HCEC 1CT (cell line): ENCODE data around the gene SFMBT2.
"Not testable (repeated sequence)": the region's sequence is repeated elsewhere in the genome, so short reads cannot be mapped to it uniquely, and the experiment has no call there.

Experiments
- DNase-seq: peaks from one replicate; pipeline ENCODE4 v3.0.0-alpha.2; 2017

Gene SFMBT2

DNA sequence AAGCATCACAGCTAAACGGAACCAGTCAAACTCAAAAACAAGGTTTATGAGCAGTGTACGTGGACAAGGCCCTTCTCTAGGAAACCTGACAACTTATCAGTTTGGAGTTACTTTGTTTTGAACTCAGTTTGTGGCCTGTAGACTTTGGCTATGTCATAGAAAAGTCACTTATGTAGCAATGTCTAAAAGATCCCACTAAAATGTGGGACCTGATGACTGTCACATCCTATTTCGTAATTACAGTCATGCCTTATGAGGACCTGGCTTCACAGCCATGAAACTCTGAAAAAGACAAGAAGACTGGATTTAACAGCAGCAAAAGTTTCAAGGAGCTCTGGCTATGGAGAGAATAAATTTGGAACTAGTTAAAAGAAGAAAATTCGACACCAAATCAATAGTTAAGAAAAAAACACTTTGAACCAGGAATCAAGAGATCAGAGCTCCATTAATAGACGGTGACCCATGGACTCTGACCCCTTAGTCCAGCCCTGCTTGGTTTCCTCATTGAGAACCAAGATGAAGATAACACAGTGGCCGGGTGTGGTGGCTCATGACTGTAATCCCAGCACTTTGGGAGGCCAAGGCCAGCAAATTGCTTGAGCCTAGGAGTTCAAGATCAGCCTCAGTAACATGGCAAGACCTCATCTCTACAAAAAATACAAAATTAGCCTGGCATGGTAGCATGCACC, 204.3 kb downstream of the SFMBT2 start:
- no peak for DNase-seq

- no peak for DNase-seq
Measured at GRCh38 chr10:7205656-7206055, 205.2 kb downstream of the SFMBT2 start.

GRCh38 chr10:7202793-7203355, 208.0 kb downstream of the SFMBT2 start:
- no peak for DNase-seq

DNA sequence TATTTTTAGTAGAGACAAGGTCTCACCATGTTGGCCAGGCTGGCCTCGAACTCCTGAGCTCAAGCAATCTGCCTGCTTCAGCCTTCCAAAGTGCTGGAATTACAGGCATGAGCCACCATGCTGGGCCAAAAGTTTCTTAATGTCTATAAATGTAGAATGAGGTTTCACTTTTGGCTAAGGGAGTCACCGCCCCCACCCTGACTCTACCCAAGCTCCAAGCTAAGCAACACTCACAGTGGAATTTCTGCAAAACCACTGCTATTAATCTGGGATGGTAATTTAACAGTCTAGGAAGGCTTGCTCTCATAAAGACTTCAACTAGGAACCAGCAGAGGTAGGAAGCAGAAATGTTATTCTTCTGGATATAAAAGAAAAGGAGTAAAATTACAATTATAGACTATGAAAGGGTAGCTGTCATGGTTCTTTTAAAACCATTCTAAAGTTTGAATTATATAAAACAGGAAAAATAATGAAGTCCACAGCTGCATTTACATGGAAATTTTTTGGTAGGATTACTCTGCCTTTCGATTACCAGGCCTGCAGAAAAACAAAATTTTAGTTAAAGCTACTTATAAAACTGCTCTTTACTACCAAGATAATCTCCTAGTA, 211.6 kb downstream of the SFMBT2 start:
- no peak for DNase-seq

- DNase-seq: no peak
Measured at GRCh38 chr10:7196284-7196683, 214.6 kb downstream of the SFMBT2 start.

DNA sequence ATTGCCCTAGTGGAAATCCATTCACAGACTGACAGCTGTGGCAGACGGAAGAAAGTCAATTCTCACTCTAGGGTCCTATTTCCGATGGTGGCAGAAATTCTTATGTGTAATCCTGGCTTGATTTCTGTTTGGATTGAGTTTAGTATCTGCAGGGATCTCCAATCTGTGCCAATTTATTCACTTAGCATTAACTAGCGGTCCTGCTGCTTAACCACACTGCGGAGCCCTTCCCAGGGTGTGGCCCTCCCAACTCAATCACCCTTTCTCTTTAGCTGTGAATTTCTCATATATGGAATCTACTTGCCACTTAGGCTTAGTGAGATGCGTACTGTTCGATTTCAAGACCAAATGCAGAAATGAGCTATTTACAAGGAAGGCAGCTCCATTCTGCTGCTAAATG, 215.7 kb downstream of the SFMBT2 start:
- no peak for DNase-seq

- DNase-seq: no peak
Measured at GRCh38 chr10:7194571-7194970, 216.3 kb downstream of the SFMBT2 start.

- DNase-seq: no peak
Measured at GRCh38 chr10:7193369-7193768, 217.5 kb downstream of the SFMBT2 start.

DNA sequence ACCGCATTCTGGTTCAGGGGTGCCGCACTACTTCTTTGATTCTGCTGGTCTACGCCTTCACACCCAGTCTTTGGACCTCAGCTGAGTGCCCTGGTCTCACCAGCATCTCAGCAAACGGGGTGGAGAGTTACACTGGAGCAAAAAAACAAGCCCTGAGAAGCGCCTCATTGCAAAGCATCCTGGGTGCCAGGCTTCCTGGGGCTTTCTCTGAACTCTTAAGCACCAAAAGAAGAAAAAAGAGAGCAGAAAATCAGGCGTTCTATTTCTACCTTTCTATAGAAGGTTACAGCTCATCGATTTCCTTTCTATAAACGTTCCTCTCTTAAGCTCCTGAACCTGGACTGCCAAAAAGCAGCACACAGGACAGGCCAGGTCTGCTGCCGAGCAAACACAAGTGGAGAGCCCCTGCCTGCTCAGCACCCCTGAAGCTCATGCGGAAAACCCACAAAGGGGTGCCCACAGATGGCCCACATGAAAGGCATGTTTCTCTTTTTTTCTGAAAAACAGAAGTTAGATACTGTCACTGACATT, 217.9 kb downstream of the SFMBT2 start:
- DNase-seq: no peak

GRCh38 chr10:7192061-7192460, 218.8 kb downstream of the SFMBT2 start:
- DNase-seq: no peak

DNA sequence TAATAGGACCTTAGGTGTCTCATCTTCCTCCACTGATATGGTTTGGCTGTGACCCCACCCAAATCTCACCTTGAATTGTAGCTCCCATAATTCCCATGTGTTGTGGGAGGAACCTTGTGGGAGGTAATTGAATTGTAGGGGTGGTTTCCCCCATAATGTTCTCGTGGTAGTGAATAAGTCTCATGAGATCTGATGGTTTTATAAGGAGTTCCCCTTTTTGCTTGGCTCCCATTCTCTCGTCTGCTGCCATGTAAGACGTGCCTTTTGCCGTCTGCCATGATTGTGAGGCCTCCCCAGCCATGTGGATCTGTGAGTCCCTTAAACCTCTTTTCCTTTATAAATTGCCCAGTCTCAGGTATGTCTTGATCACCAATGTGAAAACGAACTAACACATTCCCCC, 220.1 kb downstream of the SFMBT2 start:
- DNase-seq: not testable (repeated sequence)

DNA sequence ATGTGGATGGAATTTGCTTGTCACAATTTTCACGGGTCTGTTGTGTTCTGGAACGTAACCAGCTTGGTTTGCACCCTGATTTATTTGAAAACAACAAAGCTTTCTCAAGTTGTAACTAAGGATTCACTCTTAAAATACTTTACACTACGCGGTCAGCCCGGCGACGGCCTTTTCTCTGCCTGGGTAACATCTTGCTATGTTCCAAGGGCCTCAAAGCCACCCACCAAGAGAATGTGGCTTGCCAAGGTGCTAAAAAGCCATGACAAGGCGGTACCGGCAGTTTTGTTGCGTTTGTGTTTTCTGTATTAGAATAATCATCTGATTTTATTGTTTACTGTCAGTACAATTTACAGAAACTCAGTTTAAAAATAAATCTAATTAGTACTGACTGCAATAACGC, 220.9 kb downstream of the SFMBT2 start:
- DNase-seq: no peak

DNA sequence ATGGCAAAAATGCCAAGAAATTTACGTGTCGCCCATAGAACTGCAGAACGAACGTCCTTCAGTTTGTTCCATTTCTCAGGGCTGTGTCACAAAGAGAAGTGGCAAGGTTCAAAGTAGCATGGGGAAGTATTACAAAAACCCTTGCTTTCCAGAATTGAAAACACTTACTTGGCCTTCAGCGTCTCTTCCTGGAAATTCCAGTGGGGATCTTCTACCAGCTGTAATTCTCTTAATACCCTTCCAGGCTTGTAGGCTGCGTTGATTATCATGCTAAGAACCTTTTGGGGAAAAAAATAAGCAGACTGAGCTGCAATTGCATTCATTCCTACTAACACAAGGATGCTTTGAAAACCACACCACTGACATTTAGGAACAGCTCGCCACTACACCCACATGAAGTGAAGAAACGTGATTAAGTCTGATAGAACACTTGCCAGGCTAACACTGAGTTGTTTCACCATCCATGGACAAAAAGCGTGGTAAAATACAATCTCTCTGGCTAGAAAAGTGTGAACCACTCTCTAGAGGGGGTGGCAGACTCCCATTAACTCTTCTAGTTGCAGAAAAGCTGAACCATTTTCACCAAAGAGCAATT, 222.3 kb downstream of the SFMBT2 start:
- DNase-seq: no peak

DNA sequence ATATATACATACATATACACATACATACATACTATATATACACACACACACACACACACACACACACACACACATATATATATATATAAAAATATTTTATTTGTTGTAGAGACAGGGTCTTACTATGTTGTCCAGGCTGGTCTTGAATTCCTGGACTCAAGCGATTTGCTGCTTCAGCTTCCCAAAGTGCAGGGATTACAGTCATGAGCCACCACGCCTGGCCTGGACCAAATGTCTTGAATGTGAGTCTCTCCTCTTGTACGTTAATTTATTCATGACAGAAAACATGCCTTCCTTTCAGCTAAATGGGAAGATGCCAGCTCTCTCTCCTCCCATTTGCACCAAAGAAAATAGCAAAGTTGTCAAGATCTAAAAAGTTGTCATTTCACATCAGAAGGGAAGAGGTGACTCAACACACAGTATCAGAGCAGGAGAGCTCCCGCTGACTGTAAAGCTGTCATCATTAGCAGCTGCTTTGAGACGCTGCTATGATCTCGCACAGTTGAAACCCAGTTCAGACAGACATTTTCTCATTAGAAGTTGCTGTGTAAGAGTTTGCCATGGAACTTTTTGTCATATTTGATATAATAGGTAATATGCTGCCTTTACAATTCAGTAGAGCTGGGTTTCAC, 224.3 kb downstream of the SFMBT2 start:
- DNase-seq: no peak

DNA sequence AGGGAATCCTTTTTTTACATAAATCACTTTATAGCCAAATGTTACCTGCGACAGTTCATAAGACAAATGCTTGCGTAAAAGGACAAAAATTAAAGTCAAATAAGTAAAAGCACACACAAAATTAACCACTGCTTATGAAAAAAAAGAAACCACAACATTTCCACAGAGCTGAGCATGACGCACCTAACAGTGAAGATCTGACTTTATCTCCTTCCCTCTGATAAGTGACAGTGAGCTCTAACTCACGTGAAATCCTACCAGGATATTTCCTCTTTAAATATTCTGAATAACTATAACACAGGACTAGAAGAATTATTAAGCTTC, 225.5 kb downstream of the SFMBT2 start:
- DNase-seq: no peak

GRCh38 chr10:7184660-7185366, 226.0 kb downstream of the SFMBT2 start:
- DNase-seq: no peak

GRCh38 chr10:7184116-7184515, 226.7 kb downstream of the SFMBT2 start:
- DNase-seq: not testable (repeated sequence)

DNA sequence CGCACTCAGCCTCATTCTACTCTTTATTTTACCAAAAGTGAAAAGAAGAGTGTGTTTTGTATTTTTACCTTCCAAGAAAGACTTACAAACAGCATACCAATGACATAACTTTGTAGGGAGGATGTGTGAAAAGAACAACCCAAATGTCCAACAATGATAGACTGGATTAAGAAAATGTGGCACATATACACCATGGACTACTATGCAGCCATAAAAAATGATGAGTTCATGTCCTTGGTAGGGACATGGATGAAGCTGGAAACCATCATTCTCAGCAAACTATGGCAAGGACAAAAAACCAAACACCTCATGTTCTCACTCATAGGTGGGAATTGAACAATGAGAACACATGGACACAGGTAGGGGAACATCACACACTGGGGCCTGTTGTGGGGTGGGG, 228.5 kb downstream of the SFMBT2 start:
- DNase-seq: not testable (repeated sequence)

- no peak for DNase-seq
Measured at GRCh38 chr10:7181420-7181819, 229.4 kb downstream of the SFMBT2 start.

- DNase-seq: no peak
Measured at GRCh38 chr10:7179536-7179935, 231.3 kb downstream of the SFMBT2 start.

GRCh38 chr10:7173948-7174347, 236.9 kb downstream of the SFMBT2 start:
- no peak for DNase-seq

DNA sequence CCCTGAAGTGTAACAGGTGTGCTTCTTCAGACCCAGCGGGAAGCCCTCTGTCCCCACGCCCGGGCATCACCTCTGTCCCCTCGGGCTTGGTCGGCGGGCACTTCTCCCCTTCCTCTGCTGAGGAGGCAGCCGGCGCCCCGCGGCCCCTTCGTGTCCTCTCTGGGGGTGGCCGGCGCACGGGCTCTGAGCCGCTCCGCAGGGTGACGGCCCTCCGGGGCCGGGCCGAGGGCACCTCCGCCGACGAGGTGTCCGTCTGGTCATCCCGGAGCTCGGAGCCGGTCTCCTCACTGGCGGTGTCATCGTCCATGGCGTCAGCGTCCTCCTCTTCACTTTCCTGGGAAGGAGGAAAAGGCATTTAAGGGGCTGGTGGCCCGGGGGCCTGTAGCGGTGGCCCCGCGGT, 239.0 kb downstream of the SFMBT2 start:
- no peak for DNase-seq
